ENCODE data around the gene RIPK1.
"Not testable (repeated sequence)": the region's sequence is repeated elsewhere in the genome, so short reads cannot be mapped to it uniquely, and the experiment has no call there.

RIPK1 gene

DNA sequence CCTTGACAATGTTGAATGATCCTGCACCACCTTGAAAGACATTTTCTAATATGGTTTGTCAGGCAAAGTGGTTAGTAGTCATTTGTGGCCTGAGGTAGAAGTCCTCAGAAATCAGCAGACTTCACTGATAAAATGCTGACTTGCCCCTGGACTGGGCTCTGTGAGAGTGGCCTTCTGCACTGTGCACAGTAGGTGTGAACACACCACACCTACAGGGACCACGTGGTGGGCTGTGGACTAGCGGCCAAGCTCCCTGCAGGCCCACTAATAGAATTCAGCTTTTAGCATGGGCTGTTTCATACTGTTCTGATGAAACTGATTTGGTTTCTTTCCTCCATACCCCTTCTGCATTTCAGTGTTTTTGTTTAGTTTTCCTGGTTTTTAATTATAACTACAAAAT, 57.5 kb downstream of the RIPK1 start:
- Histone ChIP-seq H3K9ac (ENCODE audit: low read depth, low read length) (no peak overlapping the region), H3K36me3 (ENCODE audit: control insufficient read depth, insufficient read depth, low read length) (peaks cover 16% of the 10 kb centered on the region)

DNA sequence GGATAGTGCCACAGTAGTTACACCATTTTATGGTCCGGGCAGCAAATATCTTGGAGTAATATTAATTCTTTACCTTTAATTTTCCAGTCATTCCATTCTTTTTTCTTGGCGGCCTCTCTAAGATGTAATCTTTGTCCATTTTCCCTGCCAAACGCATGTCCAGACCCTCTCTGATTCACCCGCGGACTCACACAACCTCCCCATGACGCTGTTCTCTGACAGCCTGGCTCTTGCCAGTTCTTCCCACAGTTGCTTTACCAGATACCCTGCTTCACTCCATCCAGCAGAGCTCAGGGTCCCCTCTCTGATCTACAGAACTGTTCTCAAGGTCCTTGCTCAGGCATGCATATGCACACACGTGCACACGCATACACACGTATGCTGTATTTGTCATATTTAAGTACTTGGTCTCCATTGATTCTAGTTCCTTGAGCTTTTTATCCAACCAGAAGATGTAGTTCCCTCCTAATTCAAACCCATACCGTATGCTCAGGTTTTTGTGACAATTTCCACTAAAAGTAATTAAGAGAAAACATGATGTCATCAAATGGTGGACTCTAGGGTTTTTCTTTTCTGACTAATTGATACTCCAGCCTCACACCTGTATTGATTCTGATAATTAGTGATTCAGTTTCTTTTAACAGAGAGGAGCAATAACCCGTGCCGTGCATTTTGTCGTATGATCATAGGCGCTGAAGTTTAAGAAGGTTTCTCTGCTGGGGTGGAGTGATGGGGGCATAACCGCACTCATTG, 60.2 kb downstream of the RIPK1 start:
- H3K4me3 ChIP-seq (ENCODE audit: low read depth, low read length): no peak overlapping the region
- peaks cover 26% of the 10 kb centered on the region for H3K36me3 ChIP-seq (ENCODE audit: control insufficient read depth, insufficient read depth, low read length)
- no peaks in the 10 kb centered on the region for H3K27me3 ChIP-seq (ENCODE audit: control insufficient read depth, insufficient read depth, low read length)
- no peak overlapping the region for H3K9ac ChIP-seq (ENCODE audit: low read depth, low read length)
- no peaks in the 10 kb centered on the region for H3K4me1 ChIP-seq (ENCODE audit: control insufficient read depth, insufficient read depth, low read length)
- no peaks in the 10 kb centered on the region for H3K9me3 ChIP-seq (ENCODE audit: control insufficient read depth, insufficient read depth, low read length)

More for the DNA sequence above, 57.5 kb downstream of the RIPK1 start:
- H3K27me3 ChIP-seq (ENCODE audit: control insufficient read depth, insufficient read depth, low read length): no peaks in the 10 kb centered on the region
- no peaks in the 10 kb centered on the region for H3K4me1 ChIP-seq (ENCODE audit: control insufficient read depth, insufficient read depth, low read length)
- no peak overlapping the region for H3K4me3 ChIP-seq (ENCODE audit: low read depth, low read length)
- H3K9me3 ChIP-seq (ENCODE audit: control insufficient read depth, insufficient read depth, low read length): no peaks in the 10 kb centered on the region

DNA sequence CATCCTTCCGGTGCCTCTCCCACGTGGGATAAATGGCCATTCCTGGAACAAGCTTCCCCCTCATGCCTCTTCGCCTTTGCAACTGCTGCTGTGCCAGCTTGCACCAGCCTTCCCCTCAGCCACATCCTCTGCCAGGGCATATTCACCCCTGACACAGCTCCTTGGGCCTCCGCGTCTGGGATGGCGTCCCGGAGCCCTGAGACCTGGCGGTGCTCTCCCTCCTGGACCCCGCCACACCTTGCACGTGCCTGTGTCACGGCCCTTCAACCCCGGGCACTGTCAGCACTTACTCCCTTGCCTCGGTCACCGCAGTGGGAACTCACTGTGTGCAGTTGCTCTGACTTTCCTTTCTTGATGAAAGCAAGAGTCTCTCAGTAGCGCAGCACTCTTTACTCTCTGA, 63.4 kb downstream of the RIPK1 start:
- Histone ChIP-seq H3K9ac (ENCODE audit: low read depth, low read length) (no peak overlapping the region), H3K36me3 (ENCODE audit: control insufficient read depth, insufficient read depth, low read length) (peaks cover 25% of the 10 kb centered on the region), H3K4me1 (ENCODE audit: control insufficient read depth, insufficient read depth, low read length) (peaks cover 4% of the 10 kb centered on the region), H3K27me3 (ENCODE audit: control insufficient read depth, insufficient read depth, low read length) (no peaks in the 10 kb centered on the region), H3K9me3 (ENCODE audit: control insufficient read depth, insufficient read depth, low read length) (no peaks in the 10 kb centered on the region), H3K4me3 (ENCODE audit: low read depth, low read length) (no peak overlapping the region)

DNA sequence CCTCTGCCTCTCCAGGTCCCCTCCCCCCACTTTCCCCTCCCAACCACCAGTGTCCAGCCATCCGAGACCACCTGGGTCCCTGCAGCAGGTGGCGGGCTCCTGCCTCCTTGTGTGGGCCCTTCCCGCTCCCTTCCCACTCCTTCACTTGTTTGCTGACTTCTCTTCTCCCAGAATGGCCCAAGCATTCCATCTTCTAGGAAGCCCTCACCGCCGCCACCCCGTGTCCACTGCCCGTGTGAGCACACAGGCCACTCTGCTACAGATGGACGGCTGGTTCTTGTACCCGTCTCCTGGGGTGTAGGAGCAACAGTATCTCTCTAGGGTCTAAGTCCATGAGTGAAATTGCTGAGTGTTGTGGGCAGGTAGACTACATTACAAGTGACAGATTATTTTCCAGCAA, 65.2 kb downstream of the RIPK1 start:
- H3K4me3 ChIP-seq (ENCODE audit: low read depth, low read length): no peak overlapping the region
- no peak overlapping the region for H3K9ac ChIP-seq (ENCODE audit: low read depth, low read length)
- H3K4me1 ChIP-seq (ENCODE audit: control insufficient read depth, insufficient read depth, low read length): peaks cover 4% of the 10 kb centered on the region
- no peaks in the 10 kb centered on the region for H3K27me3 ChIP-seq (ENCODE audit: control insufficient read depth, insufficient read depth, low read length)
- no peaks in the 10 kb centered on the region for H3K9me3 ChIP-seq (ENCODE audit: control insufficient read depth, insufficient read depth, low read length)
- H3K36me3 ChIP-seq (ENCODE audit: control insufficient read depth, insufficient read depth, low read length): peaks cover 21% of the 10 kb centered on the region

DNA sequence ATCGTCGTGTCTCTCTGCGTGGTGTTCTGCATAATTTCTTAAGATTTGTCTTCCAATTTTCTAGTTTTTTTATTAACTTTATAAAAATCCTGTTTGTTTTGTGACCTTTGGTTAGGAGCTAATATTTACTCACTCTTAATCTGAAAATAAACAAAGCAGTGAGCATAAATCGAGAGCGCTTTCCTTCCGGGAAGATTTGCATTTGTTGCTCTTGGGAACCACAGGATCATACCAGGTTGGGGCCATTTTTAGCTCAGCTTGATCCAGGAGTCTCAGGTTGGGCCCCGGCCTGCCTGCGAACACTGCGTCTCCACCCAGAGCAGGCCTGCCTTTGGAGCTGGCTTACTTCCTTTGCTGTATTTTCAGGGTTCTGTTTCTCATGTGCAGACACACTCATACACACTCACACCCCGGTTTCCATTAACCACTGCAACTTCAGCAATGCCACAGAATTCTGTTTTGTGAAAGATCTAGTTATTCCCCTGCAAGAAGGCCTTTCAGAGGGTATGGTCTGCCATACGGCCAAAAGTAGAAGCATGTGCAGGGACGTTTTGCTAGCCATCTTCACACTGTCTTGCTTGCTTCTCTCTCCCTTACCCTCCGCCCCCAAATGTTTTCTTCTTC, 67.5 kb downstream of the RIPK1 start:
- Histone ChIP-seq H3K4me1 (ENCODE audit: control insufficient read depth, insufficient read depth, low read length) (peaks cover 4% of the 10 kb centered on the region), H3K9me3 (ENCODE audit: control insufficient read depth, insufficient read depth, low read length) (no peaks in the 10 kb centered on the region), H3K36me3 (ENCODE audit: control insufficient read depth, insufficient read depth, low read length) (peaks cover 28% of the 10 kb centered on the region)

DNA sequence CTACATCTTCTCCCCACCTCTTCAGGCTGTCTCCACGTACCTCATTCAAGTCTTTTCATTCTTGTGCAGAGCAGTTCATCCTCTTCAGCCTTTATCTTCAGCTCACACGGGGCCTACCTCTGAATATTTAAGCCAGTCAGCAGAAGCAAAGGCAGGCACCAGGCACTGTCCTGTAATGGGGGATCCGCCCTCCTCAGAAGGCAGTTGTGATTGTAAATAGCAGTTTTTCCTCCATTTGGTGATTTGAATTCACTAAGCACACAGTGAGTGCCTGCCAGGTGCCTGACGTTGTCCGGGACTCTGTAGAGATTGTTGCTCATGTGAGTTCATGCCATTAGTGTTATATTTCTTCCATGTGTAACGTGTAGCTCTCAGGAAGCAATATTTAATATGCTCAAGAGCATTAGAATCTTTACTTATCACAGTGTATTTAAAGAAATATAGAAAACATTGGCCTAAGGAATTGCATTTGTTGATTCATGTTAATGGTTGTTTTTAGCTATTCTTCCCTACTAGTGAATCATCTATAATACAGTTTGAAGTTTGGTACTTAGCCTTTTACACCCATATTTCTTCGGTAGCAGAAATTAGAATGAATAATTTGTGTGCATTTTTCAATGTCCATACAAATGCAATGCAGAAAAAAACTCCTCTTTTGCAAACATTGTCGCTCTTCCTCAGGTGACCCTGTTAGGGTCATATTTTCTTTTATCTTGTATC, 68.2 kb downstream of the RIPK1 start:
- Histone ChIP-seq H3K4me3 (ENCODE audit: low read depth, low read length) (no peak overlapping the region), H3K9ac (ENCODE audit: low read depth, low read length) (no peak overlapping the region), H3K4me1 (ENCODE audit: control insufficient read depth, insufficient read depth, low read length) (peaks cover 4% of the 10 kb centered on the region), H3K9me3 (ENCODE audit: control insufficient read depth, insufficient read depth, low read length) (no peaks in the 10 kb centered on the region), H3K27me3 (ENCODE audit: control insufficient read depth, insufficient read depth, low read length) (no peaks in the 10 kb centered on the region), H3K36me3 (ENCODE audit: control insufficient read depth, insufficient read depth, low read length) (peaks cover 29% of the 10 kb centered on the region)

More for the DNA sequence above, 67.5 kb downstream of the RIPK1 start:
- H3K4me3 ChIP-seq (ENCODE audit: low read depth, low read length): no peak overlapping the region
- H3K9ac ChIP-seq (ENCODE audit: low read depth, low read length): no peak overlapping the region
- no peaks in the 10 kb centered on the region for H3K27me3 ChIP-seq (ENCODE audit: control insufficient read depth, insufficient read depth, low read length)

DNA sequence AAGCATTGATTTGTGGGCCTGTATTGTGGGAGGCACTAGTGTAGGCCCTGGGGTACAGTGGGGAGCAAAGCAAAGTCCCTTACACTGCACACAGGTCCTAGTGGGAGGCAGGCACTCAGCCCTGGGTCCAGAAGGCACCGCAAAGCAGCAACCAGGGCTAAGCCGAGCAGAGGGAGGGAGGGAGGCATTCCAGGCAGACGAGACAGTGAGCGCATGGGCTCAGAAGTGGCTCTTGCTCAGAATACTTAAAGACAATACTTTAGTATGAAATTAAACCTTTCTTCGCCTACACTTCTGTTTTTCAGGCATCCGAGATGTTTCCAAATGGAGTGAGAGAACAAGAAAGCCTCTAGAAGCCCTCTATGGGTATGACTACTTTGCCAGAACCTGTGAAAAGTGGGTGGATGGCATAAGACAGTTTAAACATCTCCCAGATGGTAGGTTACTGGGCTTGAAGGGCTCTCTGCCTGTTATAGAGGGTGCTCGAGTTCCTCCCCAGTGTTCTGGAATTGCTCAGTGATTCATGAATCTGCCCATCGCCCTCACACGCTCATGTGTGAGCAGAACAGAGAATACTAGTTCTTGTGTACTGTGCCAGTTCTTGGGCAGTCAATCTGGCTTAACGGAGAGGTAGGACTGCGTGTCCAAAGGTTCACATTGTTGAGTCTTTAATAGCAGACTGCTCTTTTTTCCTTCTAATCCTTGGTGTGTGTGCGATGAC, 68.9 kb downstream of the RIPK1 start:
- H3K4me1 ChIP-seq (ENCODE audit: control insufficient read depth, insufficient read depth, low read length): peaks cover 4% of the 10 kb centered on the region
- no peak overlapping the region for H3K9ac ChIP-seq (ENCODE audit: low read depth, low read length)
- H3K4me3 ChIP-seq (ENCODE audit: low read depth, low read length): no peak overlapping the region
- H3K27me3 ChIP-seq (ENCODE audit: control insufficient read depth, insufficient read depth, low read length): no peaks in the 10 kb centered on the region
- H3K9me3 ChIP-seq (ENCODE audit: control insufficient read depth, insufficient read depth, low read length): no peaks in the 10 kb centered on the region
- H3K36me3 ChIP-seq (ENCODE audit: control insufficient read depth, insufficient read depth, low read length): peaks cover 23% of the 10 kb centered on the region

DNA sequence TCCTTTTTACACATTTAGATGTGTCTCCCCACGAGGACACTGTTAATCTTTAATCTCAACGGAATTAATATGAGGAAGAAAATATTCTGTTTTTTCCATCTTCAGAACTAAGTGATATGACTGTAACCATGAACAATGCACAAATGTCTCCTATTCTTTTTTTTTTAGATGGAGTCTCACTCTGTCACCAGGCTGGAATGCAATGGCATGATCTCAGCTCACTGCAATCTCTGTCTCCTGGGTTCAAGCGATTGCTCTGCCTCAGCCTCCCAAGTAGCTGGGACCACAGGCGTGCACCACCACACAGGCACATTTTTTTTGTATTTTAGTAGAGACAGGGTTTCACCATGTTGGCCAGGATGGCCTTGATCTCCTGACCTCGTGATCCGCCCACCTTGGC, 69.6 kb downstream of the RIPK1 start:
- not testable (repeated sequence) for H3K4me3 ChIP-seq (ENCODE audit: low read depth, low read length); H3K27me3 ChIP-seq (ENCODE audit: control insufficient read depth, insufficient read depth, low read length); H3K9me3 ChIP-seq (ENCODE audit: control insufficient read depth, insufficient read depth, low read length); H3K4me1 ChIP-seq (ENCODE audit: control insufficient read depth, insufficient read depth, low read length); H3K9ac ChIP-seq (ENCODE audit: low read depth, low read length)
- H3K36me3 ChIP-seq (ENCODE audit: control insufficient read depth, insufficient read depth, low read length): peaks cover 20% of the 10 kb centered on the region

DNA sequence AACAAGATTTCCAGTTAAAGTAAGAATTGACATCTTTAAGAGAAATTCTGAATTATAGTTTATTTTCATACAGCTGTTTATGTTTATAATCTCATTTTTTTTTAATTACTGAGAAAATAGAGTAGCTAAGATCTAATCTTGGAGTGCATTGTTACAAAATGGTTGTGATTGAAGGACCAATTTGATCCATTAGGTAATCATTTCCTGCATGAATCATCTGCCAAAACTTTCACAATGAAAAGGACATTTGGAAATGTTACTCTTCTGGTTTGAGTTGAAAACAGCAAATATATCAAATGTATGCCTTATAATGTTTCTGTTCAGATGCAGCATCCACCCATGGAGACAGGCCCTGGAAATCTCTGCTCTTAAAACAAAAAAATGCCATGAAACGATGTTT, 70.0 kb downstream of the RIPK1 start:
- Histone ChIP-seq H3K4me3 (ENCODE audit: low read depth, low read length) (no peak overlapping the region), H3K36me3 (ENCODE audit: control insufficient read depth, insufficient read depth, low read length) (peaks cover 20% of the 10 kb centered on the region), H3K9ac (ENCODE audit: low read depth, low read length) (no peak overlapping the region), H3K27me3 (ENCODE audit: control insufficient read depth, insufficient read depth, low read length) (no peaks in the 10 kb centered on the region), H3K9me3 (ENCODE audit: control insufficient read depth, insufficient read depth, low read length) (no peaks in the 10 kb centered on the region), H3K4me1 (ENCODE audit: control insufficient read depth, insufficient read depth, low read length) (peaks cover 4% of the 10 kb centered on the region)

DNA sequence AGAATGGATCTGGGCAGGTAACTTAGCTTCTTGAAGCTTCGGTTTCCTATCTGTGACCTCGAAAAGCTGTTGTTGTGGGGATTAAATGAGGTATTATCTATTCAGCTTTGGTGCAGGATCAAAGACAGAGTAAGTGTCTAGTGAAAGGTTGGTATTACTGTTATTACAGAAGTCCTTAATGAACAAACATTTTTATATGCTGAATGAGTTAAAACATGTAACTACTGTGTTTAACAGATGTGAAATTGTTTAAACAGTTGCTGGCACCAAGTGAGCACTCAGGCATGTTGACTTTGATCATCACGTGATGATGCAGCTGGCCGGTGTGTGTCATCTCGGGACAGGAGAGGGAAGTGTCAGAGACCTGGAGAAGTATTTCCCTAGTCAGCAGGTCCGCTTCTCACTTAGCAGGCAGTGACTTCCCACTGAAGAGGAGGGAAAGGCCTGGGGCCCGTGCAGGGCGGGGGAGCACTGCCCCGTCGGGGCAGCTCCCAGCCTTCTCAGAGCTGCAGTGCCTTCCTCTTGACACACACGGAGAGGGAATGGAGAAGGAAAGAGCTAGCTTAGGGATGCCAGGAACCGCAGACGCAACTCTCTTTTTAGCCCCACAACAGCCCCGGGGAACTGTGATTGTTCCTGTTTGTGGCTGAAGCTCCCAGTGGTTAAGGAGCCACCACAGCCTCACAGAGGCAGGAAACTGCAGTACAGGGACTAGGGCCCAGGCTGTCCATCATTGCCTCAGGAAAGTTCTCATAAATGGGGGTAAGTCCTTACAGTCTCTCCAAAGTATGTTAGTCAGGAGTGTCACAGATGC, 71.0 kb downstream of the RIPK1 start:
- H3K4me1 ChIP-seq (ENCODE audit: control insufficient read depth, insufficient read depth, low read length): peaks cover 7% of the 10 kb centered on the region
- no peak overlapping the region for H3K9ac ChIP-seq (ENCODE audit: low read depth, low read length)
- H3K9me3 ChIP-seq (ENCODE audit: control insufficient read depth, insufficient read depth, low read length): no peaks in the 10 kb centered on the region
- H3K27me3 ChIP-seq (ENCODE audit: control insufficient read depth, insufficient read depth, low read length): no peaks in the 10 kb centered on the region
- H3K4me3 ChIP-seq (ENCODE audit: low read depth, low read length): no peak overlapping the region
- H3K36me3 ChIP-seq (ENCODE audit: control insufficient read depth, insufficient read depth, low read length): peaks cover 15% of the 10 kb centered on the region

DNA sequence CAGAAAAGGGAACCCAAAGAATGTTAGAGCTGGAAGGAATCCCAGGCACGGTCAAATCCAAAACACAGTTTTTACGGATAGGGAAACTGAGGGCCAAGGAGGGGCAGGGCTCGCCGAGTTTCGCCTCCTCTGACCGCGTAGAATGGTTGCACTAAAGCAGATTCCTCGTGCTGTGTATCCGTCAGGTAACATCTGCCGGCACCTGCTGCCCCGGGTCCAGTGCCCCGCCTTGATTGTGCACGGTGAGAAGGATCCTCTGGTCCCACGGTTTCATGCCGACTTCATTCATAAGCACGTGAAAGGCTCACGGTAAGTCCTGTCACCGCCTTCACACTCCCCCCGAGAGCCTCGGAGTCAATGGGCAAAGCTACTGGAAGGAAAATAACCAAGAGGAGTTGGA, 71.9 kb downstream of the RIPK1 start:
- H3K36me3 ChIP-seq (ENCODE audit: control insufficient read depth, insufficient read depth, low read length): peaks cover 19% of the 10 kb centered on the region

More for the DNA sequence above, 71.9 kb downstream of the RIPK1 start:
- Histone ChIP-seq H3K9me3 (ENCODE audit: control insufficient read depth, insufficient read depth, low read length) (no peaks in the 10 kb centered on the region), H3K4me1 (ENCODE audit: control insufficient read depth, insufficient read depth, low read length) (peaks cover 7% of the 10 kb centered on the region), H3K27me3 (ENCODE audit: control insufficient read depth, insufficient read depth, low read length) (no peaks in the 10 kb centered on the region), H3K4me3 (ENCODE audit: low read depth, low read length) (no peak overlapping the region), H3K9ac (ENCODE audit: low read depth, low read length) (no peak overlapping the region)
